ENCODE measurements around the gene ABCF2.

ABCF2 gene

GRCh38 chr7:151211155-151211772, 15.7 kb downstream of the ABCF2 start:
- Histone ChIP-seq H3K27ac (ENCODE audit: low read depth, low read length) (no peak overlapping the region), H3K56ac (ENCODE audit: low read length) (no peak overlapping the region), H2AK5ac (ENCODE audit: low read length) (no peak overlapping the region), H3K79me1 (ENCODE audit: low read length) (no peaks in the 10 kb centered on the region), H4K5ac (ENCODE audit: low read length) (no peak overlapping the region), H3K4ac (ENCODE audit: low read depth, low read length) (no peak overlapping the region), H3K4me3 (ENCODE audit: low read length) (no peak overlapping the region), H3K9ac (ENCODE audit: low read length) (no peak overlapping the region), H2BK120ac (ENCODE audit: low read depth, low read length) (no peak overlapping the region), H3K4me2 (ENCODE audit: low read length) (no peak overlapping the region), H3K27me3 (ENCODE audit: insufficient read depth, low read length, poor library complexity) (no peaks in the 10 kb centered on the region), H2BK15ac (replicated peaks; ENCODE audit: low read depth) (no peak overlapping the region), H3K79me2 (ENCODE audit: control insufficient read depth, insufficient read depth, low read length) (no peaks in the 10 kb centered on the region), H3K4me1 (ENCODE audit: control insufficient read depth, low read depth, low read length) (peaks cover 2% of the 10 kb centered on the region), H3K23ac (ENCODE audit: low read length) (no peak overlapping the region), H3K36me3 (ENCODE audit: control insufficient read depth, insufficient read depth, low read length) (peaks cover 14% of the 10 kb centered on the region), H2BK5ac (ENCODE audit: low read length) (no peak overlapping the region), H4K8ac (ENCODE audit: low read depth, low read length) (no peak overlapping the region), H3K18ac (ENCODE audit: low read length) (no peak overlapping the region)
- WGBS (ENCODE audit: extremely low coverage, insufficient coverage, low lambda C conversion rate): no CpG with 5 or more reads among the region's 3 CpGs
- no peak for DNase-seq

- Histone ChIP-seq H3K4me3 (ENCODE audit: low read length) (no peak within 1 kb of the TSS), H3K27me3 (ENCODE audit: insufficient read depth, low read length, poor library complexity) (no peaks in the 10 kb centered on the region), H3K4me1 (ENCODE audit: control insufficient read depth, low read depth, low read length) (peaks cover 2% of the 10 kb centered on the region), H2AK5ac (ENCODE audit: low read length) (no peak within 1 kb of the TSS), H3K79me1 (ENCODE audit: low read length) (no peaks in the 10 kb centered on the region), H3K4me2 (ENCODE audit: low read length) (no peak within 1 kb of the TSS), H3K36me3 (ENCODE audit: control insufficient read depth, insufficient read depth, low read length) (peaks cover 10% of the 10 kb centered on the region), H3K18ac (ENCODE audit: low read length) (no peak within 1 kb of the TSS), H3K79me2 (ENCODE audit: control insufficient read depth, insufficient read depth, low read length) (no peaks in the 10 kb centered on the region), H4K8ac (ENCODE audit: low read depth, low read length) (no peak within 1 kb of the TSS), H2BK5ac (ENCODE audit: low read length) (no peak within 1 kb of the TSS), H3K23ac (ENCODE audit: low read length) (no peak within 1 kb of the TSS), H3K27ac (ENCODE audit: low read depth, low read length) (no peak within 1 kb of the TSS), H2BK15ac (replicated peaks; ENCODE audit: low read depth) (no peak within 1 kb of the TSS), H4K5ac (ENCODE audit: low read length) (no peak within 1 kb of the TSS), H3K4ac (ENCODE audit: low read depth, low read length) (no peak within 1 kb of the TSS), H3K9ac (ENCODE audit: low read length) (no peak within 1 kb of the TSS), H2BK120ac (ENCODE audit: low read depth, low read length) (no peak within 1 kb of the TSS), H3K56ac (ENCODE audit: low read length) (no peak within 1 kb of the TSS)
- no CpG with 5 or more reads among the region's 17 CpGs for WGBS (ENCODE audit: extremely low coverage, insufficient coverage, low lambda C conversion rate)
- peak; percentile 36 for DNase-seq
Measured at GRCh38 chr7:151210087-151210854, 16.7 kb downstream of the ABCF2 start, which contains the start of gene H2BK1. Gene H2BK1 (minus strand): TSS chr7:151210488. CDS start chr7:151210318, 170 bp downstream.

GRCh38 chr7:151209588-151209987, 17.4 kb downstream of the ABCF2 start:
- no peak overlapping the region for H4K5ac ChIP-seq (ENCODE audit: low read length)
- no peak overlapping the region for H4K8ac ChIP-seq (ENCODE audit: low read depth, low read length)
- peaks cover 2% of the 10 kb centered on the region for H3K4me1 ChIP-seq (ENCODE audit: control insufficient read depth, low read depth, low read length)
- H3K27ac ChIP-seq (ENCODE audit: low read depth, low read length): no peak overlapping the region
- H3K4me2 ChIP-seq (ENCODE audit: low read length): no peak overlapping the region
- no peak overlapping the region for H2AK5ac ChIP-seq (ENCODE audit: low read length)
- no peak overlapping the region for H3K56ac ChIP-seq (ENCODE audit: low read length)
- DNase-seq: no peak
- H2BK120ac ChIP-seq (ENCODE audit: low read depth, low read length): no peak overlapping the region
- no peaks in the 10 kb centered on the region for H3K79me2 ChIP-seq (ENCODE audit: control insufficient read depth, insufficient read depth, low read length)
- no peak overlapping the region for H3K4ac ChIP-seq (ENCODE audit: low read depth, low read length)
- no peak overlapping the region for H2BK15ac ChIP-seq (replicated peaks; ENCODE audit: low read depth)
- H3K9ac ChIP-seq (ENCODE audit: low read length): no peak overlapping the region
- H3K79me1 ChIP-seq (ENCODE audit: low read length): no peaks in the 10 kb centered on the region
- H2BK5ac ChIP-seq (ENCODE audit: low read length): no peak overlapping the region
- peaks cover 9% of the 10 kb centered on the region for H3K36me3 ChIP-seq (ENCODE audit: control insufficient read depth, insufficient read depth, low read length)
- H3K23ac ChIP-seq (ENCODE audit: low read length): no peak overlapping the region
- WGBS (ENCODE audit: extremely low coverage, insufficient coverage, low lambda C conversion rate): no CpG with 5 or more reads among the region's 6 CpGs
- H3K18ac ChIP-seq (ENCODE audit: low read length): no peak overlapping the region
- no peak overlapping the region for H3K4me3 ChIP-seq (ENCODE audit: low read length)
- no peaks in the 10 kb centered on the region for H3K27me3 ChIP-seq (ENCODE audit: insufficient read depth, low read length, poor library complexity)

- H3K4me1 ChIP-seq (ENCODE audit: control insufficient read depth, low read depth, low read length): peaks cover 2% of the 10 kb centered on the region
- H3K18ac ChIP-seq (ENCODE audit: low read length): no peak overlapping the region
- no peaks in the 10 kb centered on the region for H3K79me2 ChIP-seq (ENCODE audit: control insufficient read depth, insufficient read depth, low read length)
- no peak overlapping the region for H2BK120ac ChIP-seq (ENCODE audit: low read depth, low read length)
- H3K27me3 ChIP-seq (ENCODE audit: insufficient read depth, low read length, poor library complexity): no peaks in the 10 kb centered on the region
- no peak for DNase-seq
- H2BK5ac ChIP-seq (ENCODE audit: low read length): no peak overlapping the region
- no peak overlapping the region for H3K4me2 ChIP-seq (ENCODE audit: low read length)
- peaks cover 3% of the 10 kb centered on the region for H3K36me3 ChIP-seq (ENCODE audit: control insufficient read depth, insufficient read depth, low read length)
- H3K56ac ChIP-seq (ENCODE audit: low read length): no peak overlapping the region
- no peak overlapping the region for H4K5ac ChIP-seq (ENCODE audit: low read length)
- H3K27ac ChIP-seq (ENCODE audit: low read depth, low read length): no peak overlapping the region
- H3K9ac ChIP-seq (ENCODE audit: low read length): no peak overlapping the region
- H3K79me1 ChIP-seq (ENCODE audit: low read length): no peaks in the 10 kb centered on the region
- no peak overlapping the region for H3K23ac ChIP-seq (ENCODE audit: low read length)
- H4K8ac ChIP-seq (ENCODE audit: low read depth, low read length): no peak overlapping the region
- no peak overlapping the region for H3K4ac ChIP-seq (ENCODE audit: low read depth, low read length)
- H2AK5ac ChIP-seq (ENCODE audit: low read length): no peak overlapping the region
- no peak overlapping the region for H2BK15ac ChIP-seq (replicated peaks; ENCODE audit: low read depth)
- no peak overlapping the region for H3K4me3 ChIP-seq (ENCODE audit: low read length)
- no CpG with 5 or more reads among the region's 9 CpGs for WGBS (ENCODE audit: extremely low coverage, insufficient coverage, low lambda C conversion rate)
Measured at GRCh38 chr7:151208253-151208862, 18.6 kb downstream of the ABCF2 start.

- no peaks in the 10 kb centered on the region for H3K79me2 ChIP-seq (ENCODE audit: control insufficient read depth, insufficient read depth, low read length)
- H3K18ac ChIP-seq (ENCODE audit: low read length): no peak overlapping the region
- H3K4me1 ChIP-seq (ENCODE audit: control insufficient read depth, low read depth, low read length): peaks cover 2% of the 10 kb centered on the region
- H2BK15ac ChIP-seq (replicated peaks; ENCODE audit: low read depth): no peak overlapping the region
- H2BK5ac ChIP-seq (ENCODE audit: low read length): no peak overlapping the region
- H3K4me2 ChIP-seq (ENCODE audit: low read length): no peak overlapping the region
- no peak overlapping the region for H3K23ac ChIP-seq (ENCODE audit: low read length)
- DNase-seq: no peak
- H4K8ac ChIP-seq (ENCODE audit: low read depth, low read length): no peak overlapping the region
- WGBS (ENCODE audit: extremely low coverage, insufficient coverage, low lambda C conversion rate): no CpG with 5 or more reads among the region's 12 CpGs
- no peak overlapping the region for H3K9ac ChIP-seq (ENCODE audit: low read length)
- H3K27me3 ChIP-seq (ENCODE audit: insufficient read depth, low read length, poor library complexity): no peaks in the 10 kb centered on the region
- H4K5ac ChIP-seq (ENCODE audit: low read length): no peak overlapping the region
- H3K36me3 ChIP-seq (ENCODE audit: control insufficient read depth, insufficient read depth, low read length): no peaks in the 10 kb centered on the region
- no peak overlapping the region for H3K27ac ChIP-seq (ENCODE audit: low read depth, low read length)
- no peak overlapping the region for H3K4me3 ChIP-seq (ENCODE audit: low read length)
- H3K4ac ChIP-seq (ENCODE audit: low read depth, low read length): no peak overlapping the region
- no peaks in the 10 kb centered on the region for H3K79me1 ChIP-seq (ENCODE audit: low read length)
- peak overlapping the region; percentile 3 for H3K56ac ChIP-seq (ENCODE audit: low read length)
- no peak overlapping the region for H2BK120ac ChIP-seq (ENCODE audit: low read depth, low read length)
- no peak overlapping the region for H2AK5ac ChIP-seq (ENCODE audit: low read length)
Measured at GRCh38 chr7:151207804-151208203, 19.2 kb downstream of the ABCF2 start.

Data from mesendoderm (in vitro differentiated cells).